Hair follicular keratinocyte (primary cell): ENCODE measurements around the gene SCCPDH. TPM values are rescaled to one million over a fixed set of nuclear protein-coding genes. Genes with fewer than 3 reads are reported as not detected.

ENCODE experiments used
- total RNA-seq: library from RNA; depleted of rRNA; stranded (reverse); fragments of >200 nt; gene quantifications from 2 replicates; pipeline ENCODE4 v1.2.3, GENCODE V29; 2015

Gene SCCPDH, protein sequence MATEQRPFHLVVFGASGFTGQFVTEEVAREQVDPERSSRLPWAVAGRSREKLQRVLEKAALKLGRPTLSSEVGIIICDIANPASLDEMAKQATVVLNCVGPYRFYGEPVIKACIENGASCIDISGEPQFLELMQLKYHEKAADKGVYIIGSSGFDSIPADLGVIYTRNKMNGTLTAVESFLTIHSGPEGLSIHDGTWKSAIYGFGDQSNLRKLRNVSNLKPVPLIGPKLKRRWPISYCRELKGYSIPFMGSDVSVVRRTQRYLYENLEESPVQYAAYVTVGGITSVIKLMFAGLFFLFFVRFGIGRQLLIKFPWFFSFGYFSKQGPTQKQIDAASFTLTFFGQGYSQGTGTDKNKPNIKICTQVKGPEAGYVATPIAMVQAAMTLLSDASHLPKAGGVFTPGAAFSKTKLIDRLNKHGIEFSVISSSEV
- total RNA-seq, result 4.2 and 4.7 TPM in 2 replicates

DNA sequence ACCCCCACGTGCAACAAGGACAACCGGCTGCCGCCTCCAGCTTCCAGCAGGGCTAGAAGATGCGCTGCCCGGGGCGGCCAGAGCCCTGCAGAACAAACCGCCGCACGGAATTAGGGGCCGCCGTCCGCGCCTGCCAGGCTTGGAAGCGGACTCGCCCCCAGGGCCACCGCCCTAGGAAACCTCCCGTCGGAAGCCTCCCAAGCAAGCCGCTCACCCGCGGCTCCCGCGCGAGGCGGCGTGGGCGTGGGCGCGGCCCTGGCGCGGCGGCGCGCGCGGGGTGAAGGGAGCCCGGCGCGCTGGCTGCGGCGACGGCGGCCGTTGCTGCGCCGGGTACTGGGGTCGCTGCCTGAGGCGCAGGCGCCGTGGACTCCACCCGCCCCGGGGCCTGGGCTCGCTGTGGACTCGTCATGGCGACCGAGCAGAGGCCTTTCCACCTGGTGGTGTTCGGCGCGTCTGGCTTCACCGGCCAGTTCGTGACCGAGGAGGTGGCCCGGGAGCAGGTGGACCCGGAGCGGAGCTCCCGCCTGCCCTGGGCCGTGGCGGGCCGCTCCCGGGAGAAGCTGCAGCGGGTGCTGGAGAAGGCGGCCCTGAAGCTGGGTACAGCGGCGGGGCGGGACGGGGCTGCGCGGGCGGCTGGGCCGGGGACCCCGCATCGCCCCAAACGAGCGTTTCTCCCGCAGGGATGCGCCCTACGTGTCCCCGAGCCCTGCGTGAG is at the start of gene SCCPDH:
Gene SCCPDH, plus strand, starts transcription at position 394 of the 715 bp plus-strand sequence. Its CDS starts 14 bp downstream, at position 408.

Other genes with a start within 250 kb of the SCCPDH start
- gene SMYD3, start 217.1 kb upstream of the SCCPDH start, total RNA-seq, result 11.6 and 18.7 TPM in 2 replicates
- 11.2 and 17.3 TPM in 2 replicates for gene TFB2M, start 158.1 kb upstream of the SCCPDH start, total RNA-seq
- gene CNST, start 158.0 kb upstream of the SCCPDH start, total RNA-seq, result 4.9 and 5.6 TPM in 2 replicates
- 19.0 and 21.3 TPM in 2 replicates for gene AHCTF1, start 207.5 kb downstream of the SCCPDH start, total RNA-seq